NCI-H226 (cell line): ENCODE data around the gene PLTP.
"Not testable (repeated sequence)": the region's sequence is repeated elsewhere in the genome, so short reads cannot be mapped to it uniquely, and the experiment has no call there.

Source experiments
- DNase-seq: peaks from one replicate; pipeline ENCODE4 v3.0.0-alpha.2; 2015

Gene PLTP, protein sequence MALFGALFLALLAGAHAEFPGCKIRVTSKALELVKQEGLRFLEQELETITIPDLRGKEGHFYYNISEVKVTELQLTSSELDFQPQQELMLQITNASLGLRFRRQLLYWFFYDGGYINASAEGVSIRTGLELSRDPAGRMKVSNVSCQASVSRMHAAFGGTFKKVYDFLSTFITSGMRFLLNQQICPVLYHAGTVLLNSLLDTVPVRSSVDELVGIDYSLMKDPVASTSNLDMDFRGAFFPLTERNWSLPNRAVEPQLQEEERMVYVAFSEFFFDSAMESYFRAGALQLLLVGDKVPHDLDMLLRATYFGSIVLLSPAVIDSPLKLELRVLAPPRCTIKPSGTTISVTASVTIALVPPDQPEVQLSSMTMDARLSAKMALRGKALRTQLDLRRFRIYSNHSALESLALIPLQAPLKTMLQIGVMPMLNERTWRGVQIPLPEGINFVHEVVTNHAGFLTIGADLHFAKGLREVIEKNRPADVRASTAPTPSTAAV

GRCh38 chr20:45911486-45912343 lies at the start of gene PLTP:
TSS of gene PLTP (minus strand) at chr20:45912155. CDS start at chr20:45911452, 703 bp downstream.
- DNase-seq = no peak

GRCh38 chr20:45959956-45960630 lies 48.1 kb upstream of the PLTP start:
- no peak for DNase-seq

- DNase-seq = no peak
Observed at GRCh38 chr20:45959126-45959525, 47.2 kb upstream of the PLTP start.

DNA sequence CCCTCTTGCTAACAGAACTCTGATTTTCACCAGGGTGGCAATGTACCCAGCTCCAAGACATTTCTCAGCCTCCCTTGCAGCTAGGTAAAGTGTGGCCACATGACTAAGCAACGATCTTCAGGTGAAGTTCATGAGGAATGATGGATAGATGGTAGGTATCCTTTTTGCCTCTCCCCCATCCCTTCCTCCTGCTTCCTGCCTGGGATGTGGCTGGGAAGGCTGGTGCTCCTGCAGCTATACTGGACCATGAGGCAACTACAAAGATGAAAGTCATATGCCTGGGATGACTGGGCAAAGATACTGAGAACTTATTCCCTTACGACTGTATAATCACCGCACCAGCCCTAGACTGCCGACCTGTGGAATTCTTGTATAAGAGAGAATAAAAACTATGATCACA lies 46.6 kb upstream of the PLTP start:
- no peak for DNase-seq

GRCh38 chr20:45957021-45957941 lies 45.3 kb upstream of the PLTP start:
- DNase-seq = no peak

- not testable (repeated sequence) for DNase-seq
Observed at GRCh38 chr20:45956326-45956725, 44.4 kb upstream of the PLTP start.

DNA sequence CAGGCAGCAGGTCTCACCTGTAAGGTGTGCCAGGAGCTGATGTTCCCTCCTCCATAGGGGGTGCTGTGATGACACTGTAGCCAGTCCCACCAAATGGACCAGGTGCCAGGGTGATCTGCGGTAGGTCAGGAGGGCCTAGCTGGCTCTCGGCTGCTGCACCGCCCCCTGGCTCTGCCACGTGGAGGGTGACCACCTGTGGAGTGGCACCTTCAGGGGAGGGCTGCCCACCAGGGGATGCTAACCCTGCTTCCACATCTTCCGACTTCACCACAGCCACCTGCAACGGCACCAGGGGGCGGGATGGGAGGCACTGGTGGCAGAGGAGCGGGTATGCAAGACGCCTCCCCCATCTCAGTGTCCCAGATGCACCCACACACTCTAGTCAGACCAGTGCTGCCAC lies 41.7 kb upstream of the PLTP start:
- no peak for DNase-seq

- DNase-seq = no peak
Observed at GRCh38 chr20:45952861-45953260, 40.9 kb upstream of the PLTP start.

GRCh38 chr20:45951925-45952834 lies 40.2 kb upstream of the PLTP start:
- no peak for DNase-seq

DNA sequence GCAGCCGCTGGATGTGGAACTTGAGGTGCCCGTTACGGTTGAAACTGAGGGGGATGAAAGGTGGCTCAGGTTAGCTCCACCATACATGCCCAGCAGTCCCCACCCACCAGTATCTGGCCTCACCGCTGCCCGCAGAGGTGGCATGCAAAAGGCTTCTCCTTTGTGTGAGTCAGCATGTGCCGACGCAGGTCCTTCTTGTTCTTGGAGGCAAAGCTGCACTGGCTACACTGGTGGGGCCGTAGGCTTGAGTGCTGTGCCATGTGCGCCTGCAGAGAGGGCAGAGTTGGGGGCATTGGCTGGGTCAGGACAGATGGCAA lies 38.3 kb upstream of the PLTP start:
- no peak for DNase-seq

DNA sequence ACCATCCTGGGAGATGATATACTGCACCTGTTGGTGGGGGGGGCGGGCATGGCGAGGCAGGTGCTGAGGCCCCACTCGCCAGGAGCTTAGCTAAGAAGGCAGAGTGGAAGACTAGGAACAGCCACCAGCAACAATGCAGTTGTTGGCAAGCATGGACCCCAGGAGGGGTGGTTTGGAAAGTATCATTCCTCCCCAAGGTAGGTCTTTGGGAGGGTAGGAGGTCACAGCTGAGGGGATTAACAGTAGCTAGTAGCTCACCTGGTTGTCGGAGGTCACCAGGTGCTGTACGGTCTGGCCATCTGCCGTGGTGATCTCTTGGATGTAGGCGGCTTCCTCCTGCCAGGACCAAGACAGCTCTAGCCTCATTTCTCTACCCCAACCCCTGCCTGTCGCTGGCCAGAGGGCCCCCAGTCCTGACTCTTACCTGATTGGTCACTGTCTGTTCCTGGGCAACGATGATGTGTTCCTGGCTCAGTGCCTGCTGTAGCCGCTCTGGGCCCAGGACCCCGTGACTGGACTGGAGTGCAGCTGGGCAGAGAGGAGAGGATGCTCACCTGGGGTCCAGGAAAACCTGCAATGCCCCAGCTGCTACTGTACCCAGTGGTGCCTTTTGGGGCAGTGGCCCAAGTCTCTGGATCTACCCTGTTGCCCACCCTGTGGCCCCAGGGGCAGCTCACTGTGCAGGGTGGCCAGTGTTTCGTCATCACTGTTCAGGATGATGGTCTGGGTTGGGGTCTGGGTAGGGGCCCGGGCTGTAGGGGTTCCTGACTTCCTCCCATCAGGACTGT lies 37.8 kb upstream of the PLTP start:
- DNase-seq = no peak

- DNase-seq = no peak
Observed at GRCh38 chr20:45948742-45949541, 37.0 kb upstream of the PLTP start.

DNA sequence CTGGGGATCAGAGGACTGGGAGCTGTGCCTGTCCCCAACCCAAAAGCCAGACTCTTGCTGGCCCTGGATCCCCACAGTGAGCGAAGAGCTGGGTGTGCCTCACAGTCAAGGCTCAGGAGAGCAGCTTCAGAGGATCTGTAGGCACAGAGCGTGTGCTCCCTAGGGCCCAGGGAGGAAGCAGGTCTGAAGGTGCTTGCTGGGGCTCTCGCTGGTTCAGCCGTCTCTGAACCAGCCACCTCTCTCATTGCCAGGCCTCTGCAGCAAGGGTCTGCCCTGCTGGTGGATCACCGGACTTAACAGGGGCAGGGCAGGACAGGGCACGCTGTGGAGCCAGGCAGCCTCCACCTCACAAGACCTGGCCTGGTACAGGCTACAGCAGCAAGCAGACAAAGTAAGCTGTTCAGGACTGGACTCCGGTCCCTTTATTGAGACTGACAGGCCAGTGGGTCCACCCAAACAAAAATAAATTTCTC lies 36.3 kb upstream of the PLTP start:
- DNase-seq = no peak

GRCh38 chr20:45947110-45947866 lies 35.3 kb upstream of the PLTP start:
- no peak for DNase-seq

DNA sequence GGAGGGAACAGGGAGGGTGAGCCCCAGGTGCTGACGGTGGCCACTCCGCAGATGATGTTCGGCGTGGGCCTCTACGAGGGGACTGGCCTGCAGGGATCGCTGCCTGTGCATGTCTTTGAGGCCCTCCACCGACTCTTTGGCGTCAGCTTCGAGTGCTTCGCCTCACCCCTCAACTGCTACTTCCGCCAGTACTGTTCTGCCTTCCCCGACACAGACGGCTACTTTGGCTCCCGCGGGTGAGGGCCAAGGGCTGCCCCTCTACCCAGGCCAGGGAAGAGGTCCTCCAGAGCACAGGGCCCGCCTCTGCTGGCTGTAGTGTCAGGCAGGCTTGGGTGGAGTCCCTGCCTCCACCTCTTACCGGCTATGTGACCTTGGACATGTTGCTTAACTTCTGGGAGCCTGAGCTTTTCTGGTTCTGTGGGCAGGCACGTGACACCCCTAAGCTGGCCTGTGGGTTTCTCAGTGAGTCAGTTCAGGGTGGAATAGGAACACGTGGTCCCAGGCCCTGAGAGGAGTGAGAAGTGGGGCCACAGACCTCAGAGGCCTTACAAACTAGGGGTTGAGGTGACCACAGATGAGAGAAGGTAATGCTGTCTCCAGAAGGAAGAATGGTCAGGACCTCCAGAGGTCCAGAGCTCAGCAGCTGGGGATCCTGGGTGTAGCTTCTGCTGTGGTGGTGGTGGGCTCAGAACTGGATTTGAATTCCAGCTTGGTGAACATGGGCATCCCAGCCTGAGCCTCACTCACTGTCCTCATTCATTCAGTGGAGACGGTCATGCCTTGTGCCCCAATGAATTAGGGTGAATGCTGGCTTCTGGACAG lies 34.4 kb upstream of the PLTP start:
- DNase-seq = no peak

DNA sequence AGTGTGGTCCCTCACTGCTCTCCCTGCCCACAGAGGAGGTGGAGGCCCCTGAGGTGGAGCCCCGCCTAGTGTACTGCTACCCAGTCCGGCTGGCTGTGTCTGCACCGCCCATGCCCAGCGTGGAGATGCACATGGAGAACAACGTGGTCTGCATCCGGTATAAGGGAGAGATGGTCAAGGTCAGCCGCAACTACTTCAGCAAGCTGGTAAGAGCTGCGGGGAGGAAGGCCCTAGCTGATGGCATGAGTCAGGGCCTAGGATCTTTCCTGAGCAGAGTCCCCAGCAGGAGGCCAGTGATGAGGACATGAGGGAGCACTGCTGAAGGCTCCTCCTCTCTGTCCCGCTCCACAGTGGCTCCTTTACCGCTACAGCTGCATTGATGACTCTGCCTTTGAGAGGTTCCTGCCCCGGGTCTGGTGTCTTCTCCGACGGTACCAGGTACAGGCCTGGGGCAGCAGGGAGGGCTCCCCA lies 33.8 kb upstream of the PLTP start:
- DNase-seq = no peak

- no peak for DNase-seq
Observed at GRCh38 chr20:45944965-45945677, 33.2 kb upstream of the PLTP start.
